Measurements from ENCODE around the gene EEF1AKMT3.

- TF ChIP-seq CBX8 (IDR thresholded peaks at IDR 0.05) (no peak), CTCF (IDR thresholded peaks at IDR 0.05) (no peak), CEBPB (IDR thresholded peaks at IDR 0.05) (no peak), POLR2A (IDR thresholded peaks at IDR 0.05; ENCODE audit: low read length) (no peak), RAD21 (conservative IDR thresholded peaks at IDR 0.05 in 1 of 2, IDR thresholded peaks at IDR 0.05 in 1 of 2) (no peak), EP300 (IDR thresholded peaks at IDR 0.05) (no peak), CHD2 (IDR thresholded peaks at IDR 0.05; ENCODE audit: low read length, partially characterized antibody) (no peak), RCOR1 (IDR thresholded peaks at IDR 0.05; ENCODE audit: low read depth, low read length) (no peak), PHF8 (IDR thresholded peaks at IDR 0.05; ENCODE audit: borderline replicate concordance, low read depth) (no peak)
Measured at GRCh38 chr12:57822392-57823130, 50.1 kb downstream of the EEF1AKMT3 start.
